HFFc6 (cell line): ENCODE measurements around the gene ST6GAL1. TPM values are rescaled to one million over a fixed set of nuclear protein-coding genes. Genes with fewer than 3 reads are reported as not detected.

Experiments
- DNase-seq: peaks from one replicate; pipeline ENCODE4 v3.0.0-alpha.2; 2018
- H3K27ac Mint-ChIP-seq: 2 replicates; pipeline ENCODE4 v1.8.0; 2020; ENCODE audit warnings: mild to moderate bottlenecking, mixed read lengths
- H3K27me3 Mint-ChIP-seq: 2 replicates; pipeline ENCODE4 v1.8.0; 2021; ENCODE audit warnings: mild to moderate bottlenecking, moderate library complexity, mixed read lengths; ENCODE audit not compliant: insufficient read depth
- H3K36me3 Mint-ChIP-seq: 2 replicates; pipeline ENCODE4 v1.8.0; 2021; ENCODE audit warnings: low read depth, mixed read lengths
- H3K4me1 Mint-ChIP-seq: 2 replicates; pipeline ENCODE4 v1.8.0; 2020; ENCODE audit warnings: low read depth, mixed read lengths
- H3K4me3 Mint-ChIP-seq: 2 replicates; pipeline ENCODE4 v1.8.0; 2020; ENCODE audit warnings: mild to moderate bottlenecking, moderate library complexity, mixed read lengths
- H3K9me3 Mint-ChIP-seq: 2 replicates; pipeline ENCODE4 v1.8.0; 2020; ENCODE audit warnings: mild to moderate bottlenecking, mixed read lengths
- CTCF ChIP-seq: fragments of 200-600 bp; sonication (generic); IDR thresholded peaks from 2 replicates; pipeline ENCODE4 v1.5.0; 2021; ENCODE audit warnings: antibody characterized with exemption, mild to moderate bottlenecking
- total RNA-seq, 6 experiments: library from RNA; stranded (reverse); fragmentation: NEBNext Ultra II Directional; extraction: Animal tissue kit (Norgen Biotek cat#: 25700); gene quantifications; 2 replicates in 1 of 6; 3 replicates in 5 of 6; pipeline ENCODE4 v1.2.3, GENCODE V29; 2021

Gene ST6GAL1
- total RNA-seq, 6 experiments from 2014 or later, result 0.88 to 2.6 (median 1.9) TPM

DNA sequence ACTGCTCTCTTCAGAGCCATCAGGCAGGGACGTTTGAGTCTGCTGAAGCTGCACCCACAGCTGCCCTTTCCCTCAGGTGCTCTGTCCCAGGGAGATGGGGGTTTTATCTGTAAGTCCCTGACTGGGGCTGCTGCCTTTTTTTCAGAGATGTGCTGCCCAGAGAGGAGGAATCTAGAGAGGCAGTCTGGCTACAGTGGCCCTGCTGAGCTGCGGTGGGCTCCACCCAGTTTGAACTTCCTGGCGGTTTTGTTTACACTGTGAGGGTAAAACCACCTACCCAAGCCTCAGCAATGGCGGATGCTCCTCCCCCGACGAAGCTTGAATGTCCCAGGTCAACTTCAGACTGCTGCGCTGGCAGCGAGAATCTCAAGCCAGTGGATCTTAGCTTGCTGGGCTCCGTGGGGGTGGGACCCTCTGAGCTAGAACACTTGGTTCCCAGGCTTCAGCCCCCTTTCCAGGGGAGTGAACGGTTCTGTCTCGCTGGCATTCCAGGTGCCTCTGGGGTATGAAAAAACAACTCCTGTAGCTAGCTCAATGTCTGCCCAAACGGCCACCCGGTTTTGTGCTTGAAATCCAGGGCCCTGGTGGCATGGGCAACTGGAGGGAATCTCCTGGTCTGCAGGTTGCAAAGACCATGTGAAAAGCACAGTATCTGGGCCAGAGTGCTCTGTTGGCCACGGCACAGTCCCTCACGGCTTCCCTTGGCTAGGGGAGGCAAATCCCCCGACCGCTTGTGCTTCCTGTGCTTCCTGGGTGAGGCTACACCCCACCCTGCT is 21.1 kb upstream of the ST6GAL1 start:
- Mint-ChIP-seq H3K27me3 (peaks cover 12% of the 10 kb centered on the region; the same call in 1 of the 2 replicates), H3K36me3 (peaks cover 5% of the 10 kb centered on the region; the same call in 1 of the 2 replicates), H3K4me3 (no peak overlapping the region), H3K27ac (no peak overlapping the region), H3K9me3 (peaks cover 10% of the 10 kb centered on the region), H3K4me1 (no peaks in the 10 kb centered on the region)
- no peak for DNase-seq
- no peak for TF ChIP-seq CTCF

GRCh38 chr3:186915806-186916796 is 14.2 kb upstream of the ST6GAL1 start:
- DNase-seq, result no peak
- TF ChIP-seq CTCF, result no peak
- Mint-ChIP-seq H3K9me3 (no peaks in the 10 kb centered on the region), H3K27ac (no peak overlapping the region), H3K36me3 (no peaks in the 10 kb centered on the region), H3K4me1 (no peaks in the 10 kb centered on the region), H3K4me3 (no peak overlapping the region), H3K27me3 (peaks cover 18% of the 10 kb centered on the region)

GRCh38 chr3:186917512-186918312 is 12.6 kb upstream of the ST6GAL1 start:
- no peak for DNase-seq
- no peak overlapping the region for H3K4me3 Mint-ChIP-seq
- TF ChIP-seq CTCF, result no peak
- H3K27ac Mint-ChIP-seq, result no peak overlapping the region
- H3K9me3 Mint-ChIP-seq, result no peaks in the 10 kb centered on the region
- peaks cover 18% of the 10 kb centered on the region for H3K27me3 Mint-ChIP-seq
- no peaks in the 10 kb centered on the region for H3K36me3 Mint-ChIP-seq
- H3K4me1 Mint-ChIP-seq, result no peaks in the 10 kb centered on the region

GRCh38 chr3:186920301-186920700 is 10.0 kb upstream of the ST6GAL1 start:
- TF ChIP-seq CTCF, result no peak
- DNase-seq, result no peak
- no peaks in the 10 kb centered on the region for H3K4me1 Mint-ChIP-seq

DNA sequence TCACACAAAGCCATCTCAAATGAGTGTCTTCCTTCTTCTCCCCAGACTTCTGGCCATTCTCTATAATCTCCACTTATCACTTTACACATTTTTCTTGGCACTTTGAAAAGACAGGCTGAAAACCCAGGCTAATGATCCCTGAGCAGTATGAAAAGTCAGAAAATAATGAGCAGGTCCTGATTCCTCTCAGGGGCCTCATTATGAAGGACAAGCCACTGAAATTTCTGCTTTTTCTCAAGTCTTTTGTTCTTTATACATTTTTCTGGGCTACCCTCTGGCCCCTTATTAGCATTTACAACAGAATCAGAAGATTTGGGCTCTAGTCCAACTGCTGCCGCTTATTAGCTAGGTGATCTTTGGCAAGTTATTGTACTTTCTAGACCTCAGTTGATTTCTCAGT is 9.5 kb upstream of the ST6GAL1 start:
- Mint-ChIP-seq H3K9me3 (no peaks in the 10 kb centered on the region), H3K27me3 (peaks cover 9% of the 10 kb centered on the region)

More at GRCh38 chr3:186920301-186920700, 10.0 kb upstream of the ST6GAL1 start:
- Mint-ChIP-seq H3K27me3 (peaks cover 13% of the 10 kb centered on the region), H3K27ac (no peak overlapping the region), H3K9me3 (no peaks in the 10 kb centered on the region), H3K4me3 (no peak overlapping the region), H3K36me3 (no peaks in the 10 kb centered on the region)

More for the DNA sequence above, 9.5 kb upstream of the ST6GAL1 start:
- no peak for TF ChIP-seq CTCF
- no peak overlapping the region for H3K27ac Mint-ChIP-seq
- no peaks in the 10 kb centered on the region for H3K36me3 Mint-ChIP-seq
- no peak overlapping the region for H3K4me3 Mint-ChIP-seq
- no peak for DNase-seq
- H3K4me1 Mint-ChIP-seq, result no peaks in the 10 kb centered on the region
